IMR-90 (cell line): ENCODE data around the gene SLC9A6.

Experiments
- RFX5 ChIP-seq: IDR thresholded peaks from 2 replicates; pipeline ENCODE4 v1.8.0; 2012; ENCODE audit warnings: low read depth, mild to moderate bottlenecking, low read length, moderate library complexity
- TF ChIP-seq, protein P1 (sequence below): conservative IDR thresholded peaks from 2 replicates; pipeline ENCODE4 v1.5.1; 2012; ENCODE audit warnings: mild to moderate bottlenecking, low read depth, low read length, improper control_type of control experiment

- TF ChIP-seq, protein P1, sequence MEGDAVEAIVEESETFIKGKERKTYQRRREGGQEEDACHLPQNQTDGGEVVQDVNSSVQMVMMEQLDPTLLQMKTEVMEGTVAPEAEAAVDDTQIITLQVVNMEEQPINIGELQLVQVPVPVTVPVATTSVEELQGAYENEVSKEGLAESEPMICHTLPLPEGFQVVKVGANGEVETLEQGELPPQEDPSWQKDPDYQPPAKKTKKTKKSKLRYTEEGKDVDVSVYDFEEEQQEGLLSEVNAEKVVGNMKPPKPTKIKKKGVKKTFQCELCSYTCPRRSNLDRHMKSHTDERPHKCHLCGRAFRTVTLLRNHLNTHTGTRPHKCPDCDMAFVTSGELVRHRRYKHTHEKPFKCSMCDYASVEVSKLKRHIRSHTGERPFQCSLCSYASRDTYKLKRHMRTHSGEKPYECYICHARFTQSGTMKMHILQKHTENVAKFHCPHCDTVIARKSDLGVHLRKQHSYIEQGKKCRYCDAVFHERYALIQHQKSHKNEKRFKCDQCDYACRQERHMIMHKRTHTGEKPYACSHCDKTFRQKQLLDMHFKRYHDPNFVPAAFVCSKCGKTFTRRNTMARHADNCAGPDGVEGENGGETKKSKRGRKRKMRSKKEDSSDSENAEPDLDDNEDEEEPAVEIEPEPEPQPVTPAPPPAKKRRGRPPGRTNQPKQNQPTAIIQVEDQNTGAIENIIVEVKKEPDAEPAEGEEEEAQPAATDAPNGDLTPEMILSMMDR: no peak
- TF ChIP-seq RFX5: no peak
These were observed 101.3 kb downstream of the SLC9A6 start for GRCh38 chrX:136086521-136086920.
